DOHH2 (cell line): ENCODE measurements around the gene UNKL.

Source experiments
- H3F3A ChIP-seq: fragments of 200-600 bp; sonication (generic), shearing (Covaris generic); 2 replicates; pipeline ENCODE4 v1.6.0; 2016; ENCODE audit warnings: antibody characterized with exemption, mild to moderate bottlenecking; ENCODE audit not compliant: control insufficient read depth, insufficient read depth
- H3K27ac ChIP-seq: fragments of 200-600 bp; sonication (generic); 2 replicates; pipeline ENCODE4 v1.5.1; 2014; ENCODE audit warnings: low read depth, mild to moderate bottlenecking, low read length, moderate library complexity
- H3K27me3 ChIP-seq: fragments of 200-600 bp; sonication (generic); 2 replicates; pipeline ENCODE4 v1.6.1; 2014; ENCODE audit warnings: mild to moderate bottlenecking, low read length, mixed read lengths; ENCODE audit not compliant: control insufficient read depth
- H3K36me3 ChIP-seq: fragments of 200-600 bp; sonication (generic); 2 replicates; pipeline ENCODE4 v1.6.1; 2014; ENCODE audit warnings: mild to moderate bottlenecking, low read length, moderate library complexity, mixed read lengths; ENCODE audit not compliant: control insufficient read depth
- H3K4me1 ChIP-seq: fragments of 200-600 bp; sonication (generic); 2 replicates; pipeline ENCODE4 v1.6.1; 2014; ENCODE audit warnings: mild to moderate bottlenecking, low read length, mixed read lengths; ENCODE audit not compliant: control insufficient read depth
- H3K4me2 ChIP-seq: fragments of 200-600 bp; sonication (generic); 2 replicates; pipeline ENCODE4 v1.6.0; 2014; ENCODE audit warnings: mild to moderate bottlenecking, low read length, moderate library complexity
- H3K4me3 ChIP-seq: fragments of 200-600 bp; sonication (generic); 2 replicates; pipeline ENCODE4 v1.5.1; 2014; ENCODE audit warnings: mild to moderate bottlenecking, low read length, mixed read lengths
- H3K79me2 ChIP-seq: fragments of 200-600 bp; sonication (generic); 2 replicates; pipeline ENCODE4 v1.6.1; 2014; ENCODE audit warnings: mild to moderate bottlenecking, low read length, mixed read lengths; ENCODE audit not compliant: control insufficient read depth
- H3K9me2 ChIP-seq: fragments of 200-600 bp; sonication (generic); replicated peaks from 2 replicates; pipeline ENCODE4 v1.6.1; 2014; ENCODE audit warnings: mild to moderate bottlenecking, low read length, mixed read lengths; ENCODE audit not compliant: control insufficient read depth
- H3K9me3 ChIP-seq: fragments of 200-600 bp; sonication (generic); 2 replicates; pipeline ENCODE4 v1.6.1; 2014; ENCODE audit warnings: antibody characterized with exemption, low read length, mixed read lengths; ENCODE audit not compliant: control insufficient read depth, insufficient read depth
- H4K20me1 ChIP-seq: fragments of 200-600 bp; sonication (generic); 2 replicates; pipeline ENCODE4 v1.6.0; 2014; ENCODE audit warnings: low read depth, mild to moderate bottlenecking, antibody characterized with exemption, low read length, moderate library complexity; ENCODE audit not compliant: control insufficient read depth, insufficient read depth
- EZH2phosphoT487 ChIP-seq: fragments of 200-600 bp; sonication (generic); IDR thresholded peaks from 2 replicates; pipeline ENCODE4 v1.6.1; 2017; ENCODE audit warnings: borderline replicate concordance, mild to moderate bottlenecking, antibody characterized with exemption, low read length, moderate library complexity, mixed read lengths
- TF ChIP-seq, protein P1 (sequence below): fragments of 200-600 bp; sonication (generic); IDR thresholded peaks from one replicate; pipeline ENCODE4 v1.5.1; 2014; ENCODE audit warnings: antibody characterized with exemption, mild to moderate bottlenecking, low read depth, low read length; ENCODE audit not compliant: poor library complexity, severe bottlenecking

Gene UNKL

DNA sequence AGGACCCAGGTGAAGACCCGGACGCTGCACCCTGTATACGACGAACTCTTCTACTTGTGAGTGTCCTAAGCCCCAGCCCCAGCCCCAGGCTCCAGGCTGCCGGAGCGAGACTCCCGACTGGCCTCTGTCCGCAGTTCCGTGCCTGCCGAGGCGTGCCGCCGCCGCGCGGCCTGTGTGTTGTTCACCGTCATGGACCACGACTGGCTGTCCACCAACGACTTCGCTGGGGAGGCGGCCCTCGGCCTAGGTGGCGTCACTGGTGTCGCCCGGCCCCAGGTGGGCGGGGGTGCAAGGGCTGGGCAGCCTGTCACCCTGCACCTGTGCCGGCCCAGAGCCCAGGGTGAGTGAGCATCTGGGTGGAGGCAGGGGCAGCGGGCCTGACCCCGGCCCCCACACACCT lies 66.5 kb downstream of the UNKL start:
- TF ChIP-seq EZH2phosphoT487: no peak
- TF ChIP-seq, protein P1, sequence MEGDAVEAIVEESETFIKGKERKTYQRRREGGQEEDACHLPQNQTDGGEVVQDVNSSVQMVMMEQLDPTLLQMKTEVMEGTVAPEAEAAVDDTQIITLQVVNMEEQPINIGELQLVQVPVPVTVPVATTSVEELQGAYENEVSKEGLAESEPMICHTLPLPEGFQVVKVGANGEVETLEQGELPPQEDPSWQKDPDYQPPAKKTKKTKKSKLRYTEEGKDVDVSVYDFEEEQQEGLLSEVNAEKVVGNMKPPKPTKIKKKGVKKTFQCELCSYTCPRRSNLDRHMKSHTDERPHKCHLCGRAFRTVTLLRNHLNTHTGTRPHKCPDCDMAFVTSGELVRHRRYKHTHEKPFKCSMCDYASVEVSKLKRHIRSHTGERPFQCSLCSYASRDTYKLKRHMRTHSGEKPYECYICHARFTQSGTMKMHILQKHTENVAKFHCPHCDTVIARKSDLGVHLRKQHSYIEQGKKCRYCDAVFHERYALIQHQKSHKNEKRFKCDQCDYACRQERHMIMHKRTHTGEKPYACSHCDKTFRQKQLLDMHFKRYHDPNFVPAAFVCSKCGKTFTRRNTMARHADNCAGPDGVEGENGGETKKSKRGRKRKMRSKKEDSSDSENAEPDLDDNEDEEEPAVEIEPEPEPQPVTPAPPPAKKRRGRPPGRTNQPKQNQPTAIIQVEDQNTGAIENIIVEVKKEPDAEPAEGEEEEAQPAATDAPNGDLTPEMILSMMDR: no peak
- no peak overlapping the region for H3K4me3 ChIP-seq
- no peak overlapping the region for H3K4me2 ChIP-seq
- 0 out of 2 replicates have a peak, but pooled peaks cover 4% of the 10 kb centered on the region for H4K20me1 ChIP-seq
- H3K9me3 ChIP-seq: no peaks in the 10 kb centered on the region
- no peak overlapping the region for H3K27ac ChIP-seq
- no peaks in the 10 kb centered on the region for H3K27me3 ChIP-seq
- peaks cover 13% of the 10 kb centered on the region; the same call in 1 of the 2 replicates for H3K36me3 ChIP-seq
- H3K4me1 ChIP-seq: peaks cover 21% of the 10 kb centered on the region
- no peaks in the 10 kb centered on the region for H3F3A ChIP-seq
- no peaks in the 10 kb centered on the region for H3K9me2 ChIP-seq
- H3K79me2 ChIP-seq: peaks cover 25% of the 10 kb centered on the region

DNA sequence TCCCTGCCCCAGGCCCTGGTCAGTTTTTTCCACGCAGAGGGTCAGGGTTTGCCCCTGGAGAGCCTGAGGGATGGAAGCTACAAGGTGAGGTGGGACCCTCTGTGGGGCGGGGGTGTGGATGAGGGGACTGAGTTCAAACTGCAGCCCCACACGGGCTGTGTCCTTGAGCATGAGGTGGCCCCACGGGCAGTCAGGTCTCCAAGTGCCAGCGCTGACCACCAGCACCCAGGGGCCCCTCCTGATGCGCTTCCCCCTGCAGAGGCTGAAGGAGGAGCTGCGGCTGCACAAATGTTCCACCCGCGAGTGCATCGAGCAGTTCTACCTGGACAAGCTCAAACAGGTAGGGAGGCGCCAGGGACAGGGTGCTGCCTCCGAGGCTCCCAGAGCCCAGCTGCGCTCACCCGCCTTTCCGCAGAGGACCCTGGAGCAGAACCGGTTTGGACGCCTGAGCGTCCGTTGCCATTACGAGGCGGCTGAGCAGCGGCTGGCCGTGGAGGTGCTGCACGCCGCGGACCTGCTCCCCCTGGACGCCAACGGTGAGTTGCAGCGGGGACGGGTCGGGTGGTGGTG lies 67.1 kb downstream of the UNKL start:
- no peak overlapping the region for H3K4me2 ChIP-seq
- peaks cover 13% of the 10 kb centered on the region; the same call in 1 of the 2 replicates for H3K36me3 ChIP-seq
- peaks cover 19% of the 10 kb centered on the region for H3K79me2 ChIP-seq
- no peaks in the 10 kb centered on the region for H3K27me3 ChIP-seq
- no peaks in the 10 kb centered on the region for H3K9me2 ChIP-seq
- TF ChIP-seq EZH2phosphoT487: no peak
- TF ChIP-seq, protein P1: no peak
- H3K9me3 ChIP-seq: no peaks in the 10 kb centered on the region
- H3K4me1 ChIP-seq: peaks cover 22% of the 10 kb centered on the region
- H3F3A ChIP-seq: no peaks in the 10 kb centered on the region
- no peak overlapping the region for H3K27ac ChIP-seq
- no peak overlapping the region for H3K4me3 ChIP-seq
- H4K20me1 ChIP-seq: 0 out of 2 replicates have a peak, but pooled peaks cover 4% of the 10 kb centered on the region

DNA sequence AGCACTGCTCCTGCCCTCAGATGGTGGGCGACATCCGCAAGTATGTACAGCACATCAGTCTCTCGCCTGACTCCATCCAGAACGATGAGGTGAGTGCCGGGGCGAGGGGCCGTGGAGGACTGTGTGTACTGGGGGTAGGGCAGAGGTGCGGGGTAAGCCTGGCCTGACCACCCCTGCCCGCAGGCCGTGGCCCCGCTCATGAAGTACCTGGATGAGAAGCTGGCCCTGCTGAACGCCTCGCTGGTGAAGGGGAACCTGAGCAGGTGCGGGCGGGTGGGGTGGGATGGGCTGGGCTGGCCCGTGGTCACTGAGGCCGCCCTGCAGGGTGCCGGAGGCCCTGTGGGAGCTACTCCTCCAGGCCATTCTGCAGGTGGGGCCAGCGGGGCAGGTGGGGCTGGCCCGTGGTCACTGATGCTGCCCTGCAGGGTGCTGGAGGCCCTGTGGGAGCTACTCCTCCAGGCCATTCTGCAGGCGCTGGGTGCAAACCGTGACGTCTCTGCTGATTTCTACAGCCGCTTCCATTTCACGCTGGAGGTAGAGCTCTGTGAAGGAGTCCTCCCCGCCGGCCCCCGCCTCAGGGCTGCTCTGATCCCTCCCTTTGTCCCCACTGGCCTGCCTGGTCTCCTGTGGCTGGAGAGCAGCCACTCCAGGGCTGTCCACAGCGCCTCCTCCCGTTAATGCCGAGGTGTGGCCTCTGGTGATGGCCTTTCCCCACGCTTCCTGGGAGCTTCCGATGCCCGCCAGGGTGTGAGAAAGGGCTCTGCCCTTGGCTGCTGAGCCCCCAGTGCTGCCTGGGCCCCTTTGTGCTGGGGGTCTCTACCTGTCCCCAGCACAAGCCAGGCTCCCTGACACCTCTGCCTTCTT lies 67.8 kb downstream of the UNKL start:
- Histone ChIP-seq H3K36me3 (peaks cover 13% of the 10 kb centered on the region; the same call in 1 of the 2 replicates), H3K9me2 (no peaks in the 10 kb centered on the region), H3K9me3 (no peaks in the 10 kb centered on the region), H3K79me2 (peaks cover 14% of the 10 kb centered on the region), H3K27ac (no peak overlapping the region), H3K4me1 (peaks cover 28% of the 10 kb centered on the region), H3K4me2 (no peak overlapping the region), H3F3A (no peaks in the 10 kb centered on the region), H3K27me3 (no peaks in the 10 kb centered on the region), H4K20me1 (peaks cover 4% of the 10 kb centered on the region; the same call in 1 of the 2 replicates), H3K4me3 (no peak overlapping the region)
- TF ChIP-seq, protein P1: no peak
- TF ChIP-seq EZH2phosphoT487: no peak
